GM19395 (cell line): ENCODE measurements around the gene PALM.
"Not testable (repeated sequence)": the region's sequence is repeated elsewhere in the genome, so short reads cannot be mapped to it uniquely, and the experiment has no call there.

Experiments
- ATAC-seq: cut with Tn5 transposase; IDR thresholded peaks from one replicate; pipeline ENCODE4 v1.9.1; 2021; ENCODE audit warnings: mild to moderate bottlenecking, moderate library complexity; ENCODE audit not compliant: unreplicated experiment

The PALM gene

DNA sequence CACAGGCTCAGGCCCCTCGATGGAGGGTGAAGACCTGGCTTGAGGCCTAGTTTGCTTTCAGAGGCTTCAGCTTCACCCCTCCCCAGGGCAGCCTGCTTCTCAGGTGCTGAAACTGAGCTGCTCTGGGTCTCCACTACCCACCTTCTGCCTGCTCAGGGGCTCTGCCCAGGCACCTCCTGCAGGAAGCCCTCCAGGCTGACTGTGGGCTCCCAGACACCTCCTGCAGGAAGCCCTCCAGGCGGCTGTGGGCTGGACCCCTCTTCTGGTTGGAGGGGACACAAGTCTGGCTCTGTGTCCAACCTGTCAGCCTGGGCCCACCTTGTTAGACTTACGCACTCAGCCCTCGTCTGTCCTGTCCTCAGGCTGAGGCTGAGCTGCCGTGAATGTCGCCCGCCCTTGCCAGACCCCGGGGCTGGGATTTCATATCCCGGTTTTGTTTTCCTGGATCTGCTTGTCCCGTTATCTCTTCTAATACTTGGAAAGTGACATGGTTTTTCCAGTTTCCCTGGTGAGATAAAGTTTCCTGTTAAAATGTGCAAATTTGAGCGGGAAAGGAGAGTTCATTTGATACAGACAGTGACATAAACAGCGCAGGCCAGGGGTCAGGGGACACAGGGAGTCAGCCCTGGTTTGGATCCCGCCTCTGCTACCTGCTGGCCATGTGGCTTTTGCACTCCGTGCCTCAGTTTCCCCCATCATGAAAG is 21.4 kb downstream of the PALM start:
- ATAC-seq = no peak

DNA sequence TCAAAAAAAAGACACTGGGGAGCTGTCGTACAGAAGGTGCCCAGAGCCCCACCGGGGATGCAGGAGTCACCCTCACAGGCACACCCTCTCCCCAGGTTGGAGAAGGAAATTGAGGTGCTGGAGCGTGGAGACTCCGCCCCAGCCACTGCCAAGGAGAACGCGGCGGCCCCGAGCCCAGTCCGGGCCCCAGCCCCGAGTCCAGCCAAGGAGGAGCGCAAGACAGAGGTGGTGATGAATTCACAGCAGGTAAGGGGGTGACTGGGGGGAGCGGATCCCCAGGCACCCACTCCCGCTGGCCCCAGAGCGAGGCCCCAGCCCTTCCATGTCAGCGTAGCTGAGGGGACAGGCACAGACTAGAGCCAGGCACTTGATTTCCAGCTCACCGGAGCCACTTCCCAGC is 22.3 kb downstream of the PALM start:
- ATAC-seq = no peak

DNA sequence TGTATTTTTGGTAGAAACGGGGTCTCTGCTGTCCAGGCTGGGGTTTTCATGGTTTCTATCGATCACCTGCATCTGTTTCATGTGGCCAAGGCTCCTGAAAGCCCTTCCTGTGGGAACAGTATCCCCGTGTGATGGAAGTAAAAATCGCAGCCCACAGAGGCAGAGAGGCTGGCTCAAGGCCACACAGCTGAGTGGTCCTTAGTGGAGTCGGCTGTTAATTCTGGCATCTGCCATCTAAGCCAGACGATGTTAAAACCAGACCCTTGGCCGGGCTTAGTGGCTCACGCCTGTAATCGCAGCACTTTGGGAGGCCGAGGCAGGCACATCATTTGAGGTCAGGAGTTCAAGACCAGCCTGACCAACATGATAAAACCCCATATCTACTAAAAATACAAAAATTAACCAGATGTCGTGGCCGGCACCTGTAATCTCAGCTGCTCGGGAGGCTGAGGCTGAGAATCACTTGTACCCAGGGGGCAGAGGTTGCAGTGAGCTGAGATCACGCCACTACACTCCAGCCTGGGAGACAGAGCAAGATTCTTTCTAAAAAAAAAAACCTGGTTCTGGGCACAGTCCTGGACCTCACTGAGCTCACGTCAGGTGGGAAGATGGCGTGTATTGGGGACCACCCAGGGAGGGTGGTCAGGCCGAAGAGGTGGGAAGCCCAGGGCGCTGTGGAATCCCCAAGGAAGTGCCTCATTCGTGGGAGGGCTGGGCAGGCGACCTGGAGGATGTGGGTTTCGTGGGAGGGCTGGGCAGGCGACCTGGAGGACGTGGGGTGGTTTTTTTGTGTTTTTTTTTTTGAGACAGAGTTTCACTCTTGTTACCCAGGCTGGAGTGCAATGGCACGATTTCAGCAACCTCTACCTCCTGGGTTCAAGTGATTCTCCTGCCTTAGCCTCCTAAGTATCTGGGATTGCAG is 23.7 kb downstream of the PALM start:
- no peak for ATAC-seq

DNA sequence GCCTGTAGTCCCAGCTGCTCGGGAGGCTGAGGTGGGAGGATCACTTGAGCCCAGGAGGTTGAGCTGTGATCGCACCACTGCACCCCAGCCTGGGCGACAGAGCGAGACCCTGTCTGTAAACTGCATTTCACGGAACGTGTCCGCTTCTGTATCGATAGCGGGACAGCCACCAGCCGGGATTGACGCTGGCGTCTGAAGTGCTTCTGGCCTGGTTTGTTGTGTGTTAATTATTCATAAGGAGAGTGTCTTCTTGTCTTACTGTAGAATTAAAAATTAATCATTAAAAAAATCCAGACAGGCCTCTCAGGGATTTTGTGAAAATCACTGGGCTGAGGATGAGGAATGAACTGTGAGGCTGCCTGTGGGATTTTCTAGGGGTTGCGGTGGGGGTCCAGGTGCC is 26.0 kb downstream of the PALM start:
- no peak for ATAC-seq

DNA sequence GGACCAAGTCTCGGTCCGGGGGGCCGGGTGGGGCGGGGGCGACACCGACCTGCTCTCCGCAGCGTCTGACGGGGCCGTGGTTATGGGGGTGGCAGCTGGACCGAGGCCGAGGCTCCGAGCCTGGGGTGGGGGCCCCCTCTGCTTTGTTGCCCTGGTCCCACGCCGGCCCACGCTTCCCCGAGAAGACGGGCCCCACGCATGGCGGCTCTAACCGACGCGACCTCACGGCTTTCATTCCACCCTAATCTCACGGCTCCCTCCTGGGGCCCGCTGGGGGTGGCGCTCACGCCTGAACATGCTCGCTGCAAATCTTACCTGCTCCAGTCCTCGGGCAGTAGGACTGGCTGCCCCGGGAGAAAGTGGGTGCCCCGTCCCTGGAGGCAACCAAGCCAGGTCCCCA is 27.4 kb downstream of the PALM start:
- no peak for ATAC-seq

DNA sequence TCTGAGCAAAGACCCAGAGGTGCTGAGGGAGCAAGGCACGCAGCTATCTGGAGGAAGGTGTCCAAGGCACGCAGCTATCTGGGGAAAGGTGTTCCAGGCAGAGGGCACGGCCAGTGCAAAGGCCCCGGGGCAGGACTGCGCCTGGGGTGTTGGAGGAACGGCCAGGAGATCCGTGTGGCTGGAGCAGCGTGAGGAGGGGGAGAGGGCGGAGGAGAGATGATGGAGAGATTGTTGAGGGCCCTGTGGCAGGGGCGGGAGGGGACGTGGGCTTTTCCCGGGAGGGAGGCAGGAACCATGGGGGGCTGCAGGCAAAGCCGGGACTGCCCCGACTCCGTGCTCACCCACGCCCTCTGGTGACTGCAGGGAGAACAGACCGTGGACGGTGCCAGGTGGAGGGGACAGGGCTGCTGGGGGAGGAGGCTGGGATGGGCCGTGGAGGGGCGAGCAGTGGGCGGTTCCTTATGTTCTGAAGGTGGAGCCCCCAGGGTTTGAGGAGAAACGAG is 28.9 kb downstream of the PALM start:
- no peak for ATAC-seq

DNA sequence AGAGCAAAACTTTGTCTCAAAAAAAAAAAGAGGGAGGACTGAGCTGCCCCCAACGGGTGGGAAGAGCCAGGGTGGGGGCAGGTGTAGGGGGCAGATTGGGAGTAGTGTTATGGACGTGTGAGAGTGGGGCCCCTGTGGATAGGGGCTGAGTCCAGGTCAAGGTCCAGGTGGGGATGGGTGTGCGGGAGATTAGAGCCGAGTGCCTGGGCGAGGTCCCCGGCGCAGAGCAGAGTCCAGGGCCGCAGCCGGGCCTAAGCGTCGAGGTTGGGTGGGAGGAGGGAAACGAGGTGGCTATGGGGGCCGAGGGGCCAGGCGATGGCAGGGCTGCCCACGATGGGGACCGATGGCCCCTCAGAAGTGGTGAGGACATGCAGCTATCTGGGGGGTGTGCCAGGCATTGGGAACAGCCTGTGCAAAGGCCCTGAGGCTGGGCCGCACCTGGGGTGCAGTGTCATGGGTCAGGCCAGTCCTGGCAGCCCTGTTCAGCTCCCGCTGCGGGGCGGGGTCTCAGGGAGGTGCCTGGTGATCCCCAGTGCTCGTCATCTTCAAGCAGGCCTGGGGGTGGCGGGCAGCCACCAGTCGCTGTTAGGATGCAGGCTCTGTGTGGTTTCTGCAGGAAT is 29.9 kb downstream of the PALM start:
- ATAC-seq = no peak

DNA sequence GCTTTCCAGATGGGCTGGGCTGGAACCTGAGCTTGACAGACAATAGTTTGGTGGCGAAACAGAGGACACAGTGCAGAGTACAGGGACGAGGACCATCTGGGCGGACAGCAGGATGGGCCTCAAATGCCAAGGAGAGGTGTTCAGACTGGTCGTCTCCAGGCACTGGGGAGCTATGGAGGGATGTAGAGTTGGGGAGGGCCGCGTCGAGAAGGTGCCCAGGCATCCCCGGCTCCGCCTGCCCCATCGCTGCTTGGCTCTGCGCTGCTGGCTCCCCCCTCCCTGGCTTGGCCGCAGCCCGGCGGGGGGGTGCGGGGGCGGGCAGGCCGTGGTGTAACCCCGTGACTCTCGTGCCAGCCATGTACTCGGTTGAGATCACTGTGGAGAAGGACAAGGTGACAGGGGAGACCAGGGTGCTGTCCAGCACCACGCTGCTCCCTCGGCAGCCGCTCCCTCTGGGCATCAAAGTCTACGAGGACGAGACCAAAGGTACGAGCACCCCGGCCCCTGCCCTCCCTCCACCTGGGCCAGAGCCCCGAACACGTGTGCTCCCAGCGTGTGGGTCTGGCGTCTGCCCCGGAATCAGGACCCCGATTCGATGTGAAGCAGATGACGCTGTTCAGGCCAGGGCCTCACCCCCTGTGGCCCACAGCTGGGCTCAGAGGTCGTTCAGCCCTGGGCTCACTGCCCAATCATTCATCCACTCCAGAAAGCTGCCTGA is 31.4 kb downstream of the PALM start:
- ATAC-seq = no peak

DNA sequence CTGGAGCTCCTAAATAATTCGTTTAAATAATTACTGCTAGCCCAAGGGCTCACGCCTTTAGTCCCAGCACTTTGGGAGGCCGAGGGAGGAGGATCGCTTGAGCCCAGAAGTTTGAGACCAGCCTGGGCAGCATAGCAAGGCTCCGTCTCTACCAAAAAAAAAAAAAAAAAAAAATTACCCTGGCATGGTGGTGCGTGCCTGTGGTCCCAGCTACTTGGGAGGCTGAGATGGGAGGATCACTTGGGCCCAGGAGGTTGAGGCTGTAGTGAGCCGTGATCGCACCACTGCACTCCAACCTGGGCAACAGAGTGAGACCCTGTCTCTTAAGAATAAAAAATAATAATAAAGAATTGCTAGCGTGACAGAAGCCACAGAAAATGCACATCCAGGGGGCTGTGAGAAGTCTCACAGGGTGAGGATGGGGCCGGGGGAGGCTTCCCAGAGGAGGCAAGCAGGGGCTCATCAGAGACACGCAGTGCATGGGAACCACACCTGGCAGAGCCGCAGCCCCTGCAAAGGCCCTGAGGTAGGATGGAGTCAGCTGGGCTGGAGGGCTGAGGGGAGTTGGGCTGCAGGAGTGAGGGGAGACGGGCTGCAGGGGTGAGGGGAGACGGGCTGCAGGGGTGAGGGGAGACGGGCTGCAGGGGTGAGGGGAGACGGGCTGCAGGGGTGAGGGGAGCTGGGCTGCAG is 32.2 kb downstream of the PALM start:
- not testable (repeated sequence) for ATAC-seq

DNA sequence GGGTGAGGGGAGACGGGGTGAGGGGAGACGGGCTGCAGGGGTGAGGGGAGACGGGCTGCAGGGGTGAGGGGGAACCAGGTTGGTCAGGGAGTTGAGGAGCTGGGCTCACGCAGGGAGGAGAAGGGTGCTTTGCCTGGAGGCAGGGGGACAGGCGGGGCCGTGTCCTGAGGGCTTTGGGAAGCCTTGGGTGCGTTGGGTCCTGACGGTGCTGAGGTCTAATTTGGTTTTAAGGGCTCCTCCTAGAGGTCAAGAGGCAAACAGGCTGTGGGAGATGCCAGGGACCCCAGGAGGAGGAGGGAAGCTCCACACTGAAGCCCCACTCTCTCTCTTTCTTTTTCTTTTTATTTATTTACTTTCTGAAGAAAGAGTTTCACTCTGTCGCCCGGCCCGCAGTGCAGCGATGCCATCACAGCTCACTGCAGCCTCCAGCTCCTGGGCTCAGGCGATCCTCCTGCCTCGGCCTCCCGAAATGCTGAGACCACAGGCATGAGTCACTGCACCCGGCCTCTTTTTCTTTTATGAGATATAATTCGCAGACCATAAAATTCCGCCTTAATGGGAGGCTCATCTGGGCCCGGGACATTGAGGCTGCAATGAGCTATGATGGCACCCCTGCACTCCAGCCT is 32.9 kb downstream of the PALM start:
- no peak for ATAC-seq

DNA sequence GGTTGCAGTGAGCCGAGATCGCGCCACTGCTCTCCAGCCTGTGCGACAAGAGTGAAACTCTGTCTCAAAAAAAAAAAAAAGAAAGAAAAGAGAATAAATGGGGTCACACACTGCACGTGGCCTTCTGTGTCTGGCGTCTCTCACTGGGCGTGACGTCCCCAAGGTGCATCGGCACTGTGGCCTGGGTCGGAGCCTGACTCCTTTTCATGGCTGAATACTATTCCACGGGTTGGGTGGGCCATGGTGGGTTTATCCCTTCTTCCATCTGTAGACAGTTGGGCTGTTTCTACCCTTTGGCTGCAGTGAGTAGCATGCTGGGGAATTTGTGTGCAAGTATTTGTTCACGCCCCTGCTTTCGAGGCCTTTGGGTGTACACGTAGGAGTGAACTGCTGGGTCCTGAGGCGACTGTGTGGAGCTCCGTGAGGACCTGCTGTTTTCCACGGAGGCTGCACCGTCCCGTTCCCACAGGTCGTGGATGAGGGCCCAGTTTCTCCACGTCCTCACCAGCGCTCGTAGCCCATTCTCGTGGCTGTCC is 33.9 kb downstream of the PALM start:
- no peak for ATAC-seq

DNA sequence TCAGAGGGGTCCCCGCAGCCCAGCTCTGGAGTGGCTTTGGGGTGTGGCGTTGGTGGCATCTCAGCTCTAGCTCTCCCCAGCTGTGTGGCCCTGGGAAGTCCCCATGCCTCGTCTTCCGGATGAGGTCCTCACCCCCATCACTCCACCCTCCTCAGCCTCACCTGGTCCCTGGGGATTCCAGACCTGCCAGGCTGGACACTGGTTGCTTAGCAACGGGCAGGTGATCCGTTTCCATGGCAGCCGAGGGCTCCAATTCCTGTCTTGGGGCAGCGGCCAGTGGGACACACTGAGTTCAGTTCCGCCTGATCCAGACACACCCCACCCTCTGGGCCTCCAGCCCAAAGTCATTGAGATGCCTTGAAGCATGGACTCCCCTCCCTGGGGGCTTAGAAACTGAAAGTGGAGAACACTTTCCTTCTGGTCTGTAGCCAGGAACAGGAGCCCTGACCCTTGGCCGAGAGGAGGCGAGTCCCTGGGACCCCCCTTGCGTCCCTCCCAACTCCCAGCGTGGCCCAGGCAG is 34.5 kb downstream of the PALM start:
- ATAC-seq = no peak

DNA sequence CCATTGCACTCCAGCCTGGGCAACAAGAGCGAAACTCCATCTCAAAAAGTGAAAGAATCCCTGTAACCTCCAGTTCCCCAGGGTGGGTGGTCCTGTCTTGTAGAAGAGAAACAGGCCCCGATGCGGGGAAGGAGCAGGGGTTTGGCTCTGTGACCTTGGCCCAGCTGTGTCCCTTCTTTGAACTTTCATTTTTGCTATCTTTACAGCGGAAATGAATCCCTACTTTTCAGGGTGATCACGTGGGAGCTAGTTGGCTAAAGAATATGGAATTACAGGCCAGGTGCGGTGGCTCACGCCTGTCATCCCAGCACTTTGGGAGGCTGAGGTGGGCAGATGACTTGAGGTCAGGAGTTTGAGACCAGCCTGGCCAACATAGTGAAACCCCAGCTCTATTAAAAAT is 36.4 kb downstream of the PALM start:
- not testable (repeated sequence) for ATAC-seq

DNA sequence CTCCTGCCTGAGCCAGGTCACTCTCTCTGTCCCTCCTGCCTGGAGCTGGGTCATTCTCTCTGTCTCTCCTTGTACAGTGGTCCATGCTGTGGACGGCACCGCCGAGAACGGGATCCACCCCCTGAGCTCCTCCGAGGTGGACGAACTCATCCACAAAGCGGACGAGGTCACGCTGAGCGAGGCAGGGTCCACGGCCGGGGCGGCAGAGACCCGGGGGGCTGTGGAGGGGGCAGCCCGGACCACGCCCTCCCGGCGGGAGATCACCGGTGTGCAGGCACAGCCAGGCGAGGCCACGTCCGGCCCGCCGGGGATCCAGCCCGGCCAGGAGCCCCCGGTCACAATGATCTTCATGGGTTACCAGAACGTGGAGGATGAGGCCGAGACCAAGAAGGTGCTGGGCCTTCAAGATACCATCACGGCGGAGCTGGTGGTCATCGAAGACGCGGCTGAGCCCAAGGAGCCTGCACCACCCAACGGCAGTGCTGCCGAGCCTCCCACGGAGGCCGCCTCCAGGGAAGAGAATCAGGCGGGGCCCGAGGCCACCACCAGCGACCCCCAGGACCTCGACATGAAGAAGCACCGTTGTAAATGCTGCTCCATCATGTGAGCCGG is 37.6 kb downstream of the PALM start:
- no peak for ATAC-seq

DNA sequence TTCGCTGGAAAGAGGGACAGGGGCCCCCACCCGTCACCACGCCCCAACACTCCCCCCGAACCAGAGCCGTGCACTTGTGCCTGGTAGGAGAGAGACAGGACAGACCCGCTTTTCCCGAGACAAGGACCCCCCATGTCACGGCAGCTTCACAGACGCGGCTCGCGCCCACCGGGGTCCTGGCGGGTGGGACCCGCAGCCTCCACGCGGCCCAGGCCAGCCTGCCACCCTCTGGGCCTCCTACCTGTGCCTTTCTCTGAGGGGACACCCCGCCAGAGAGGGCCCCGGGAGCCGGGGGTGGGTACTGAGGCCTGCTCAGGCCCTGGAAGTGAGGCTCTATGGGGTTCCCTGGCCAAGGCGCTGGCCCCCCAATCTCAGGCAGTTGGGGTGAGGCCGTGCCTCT is 38.2 kb downstream of the PALM start:
- ATAC-seq = no peak

DNA sequence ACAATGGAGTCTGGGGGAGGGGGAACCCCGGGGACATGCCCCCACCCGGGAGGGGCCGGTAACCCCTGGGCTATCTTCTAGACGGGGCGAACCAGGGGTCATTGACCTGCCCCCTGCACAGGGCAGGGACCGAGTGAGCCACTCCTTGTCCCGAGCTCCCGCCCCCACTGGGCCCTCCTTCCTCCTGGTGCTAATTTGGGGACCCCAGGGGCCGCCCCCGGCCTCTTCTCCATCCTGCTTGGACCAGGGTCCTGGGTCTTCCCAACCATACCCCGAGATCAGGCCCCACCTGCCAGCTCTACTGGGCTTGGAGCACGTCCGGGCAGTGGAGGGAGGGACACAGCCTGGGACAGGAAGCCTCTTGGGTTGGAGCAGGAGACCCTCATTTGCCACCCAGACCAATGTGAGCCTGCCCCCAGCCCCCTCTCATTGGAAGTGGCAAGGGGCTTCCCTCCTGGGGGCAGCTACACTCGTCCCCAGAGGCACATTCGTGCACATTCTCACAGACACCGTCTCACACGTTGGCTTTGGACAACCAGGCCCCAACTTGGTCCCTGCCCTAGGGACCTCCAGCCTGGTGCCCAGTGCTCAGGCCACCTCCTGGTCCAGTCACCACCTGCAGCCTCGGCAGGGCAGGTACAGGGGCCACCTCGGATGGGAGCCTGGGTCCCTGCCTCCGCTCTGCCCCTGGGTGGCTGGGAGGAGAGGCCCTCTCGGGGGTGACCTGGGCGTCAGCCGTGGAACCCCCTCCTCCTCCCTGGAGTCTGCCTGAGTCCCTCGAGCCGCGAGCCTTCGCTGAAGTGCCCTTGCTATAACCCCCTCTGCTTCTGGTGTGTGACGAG is 38.9 kb downstream of the PALM start:
- no peak for ATAC-seq

DNA sequence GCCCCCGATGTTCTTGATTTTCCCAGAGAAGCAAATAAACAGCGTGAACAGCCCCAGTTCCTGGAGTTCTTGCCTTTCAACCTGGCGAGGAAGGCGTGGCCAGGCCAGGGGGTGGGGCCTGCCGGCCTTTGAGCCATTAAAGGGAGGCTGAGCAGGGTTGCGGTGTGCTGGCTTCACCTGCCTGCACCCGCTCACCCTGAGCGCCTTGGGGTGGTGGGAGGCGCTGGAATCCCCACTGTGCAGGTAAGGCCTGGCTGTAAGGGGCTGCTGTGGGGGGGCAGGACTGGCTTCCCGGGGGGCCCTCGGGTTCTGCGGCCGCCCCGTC is 39.5 kb downstream of the PALM start:
- no peak for ATAC-seq

DNA sequence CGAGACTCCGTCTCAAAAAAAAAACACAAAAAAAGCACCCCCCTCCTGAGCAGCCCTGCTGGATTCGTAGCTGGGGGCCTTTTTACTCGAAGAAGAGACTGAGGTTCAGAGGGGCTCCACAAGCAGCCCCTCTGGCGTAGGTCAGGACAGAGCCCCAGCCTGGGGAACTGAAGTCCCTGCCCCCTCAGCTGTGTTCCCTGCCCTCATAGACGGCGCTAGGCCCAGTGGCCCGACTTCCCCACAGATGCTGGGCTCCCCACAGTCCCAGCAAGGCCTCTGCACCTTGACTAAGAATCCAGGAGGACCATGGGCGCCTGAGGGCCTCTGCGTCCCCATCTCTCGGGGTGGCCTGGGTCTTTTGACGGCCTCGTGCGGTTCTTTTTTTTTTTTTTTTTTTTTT is 41.1 kb downstream of the PALM start:
- ATAC-seq = no peak
